Left lung (tissue), 10 donors: ENCODE results near the gene EFCAB7. TPM values are rescaled to one million over a fixed set of nuclear protein-coding genes. Genes with fewer than 3 reads are reported as not detected.

ENCODE experiments used
- ATAC-seq: fragments of 200-7000 bp; cut with Tn5 transposase; one replicate; pipeline ENCODE4 v1.9.1; 2020; ENCODE audit warnings: moderate library complexity
- DNase-seq, 4 donors: peaks; one replicate each; pipeline ENCODE4 v3.0.0-alpha.2; 2013 to 2020
- H3K27ac ChIP-seq, 2 donors: fragments of 200-600 bp; sonication (generic) in 1 of 2; one replicate each; pipeline versions ENCODE4 v1.5.0 to v1.8.0; 2020 to 2021
- H3K27me3 ChIP-seq, 2 donors: fragments of 200-600 bp; sonication (generic) in 1 of 2; one replicate each; pipeline versions ENCODE4 v1.5.0 to v1.8.0; 2020 to 2021
- H3K36me3 ChIP-seq, 2 donors: fragments of 200-600 bp; sonication (generic) in 1 of 2; one replicate each; pipeline versions ENCODE4 v1.5.0 to v1.8.0; 2020 to 2021
- H3K4me1 ChIP-seq, 2 donors: fragments of 200-600 bp; one replicate each; pipeline ENCODE4 v1.8.0; 2021
- H3K4me3 ChIP-seq, 2 donors: fragments of 200-600 bp; sonication (generic) in 1 of 2; one replicate each; pipeline versions ENCODE4 v1.5.0 to v1.8.0; 2020 to 2021; ENCODE audit warnings: mild to moderate bottlenecking in 1 of 2
- H3K9me3 ChIP-seq, 2 donors: fragments of 200-600 bp; sonication (generic) in 1 of 2; one replicate each; pipeline versions ENCODE4 v1.5.0 to v1.8.0; 2020 to 2021
- CTCF ChIP-seq, 2 donors: fragments of 200-600 bp; sonication (generic) in 1 of 2; IDR thresholded peaks; one replicate each; pipeline versions ENCODE4 v1.5.0 to v1.8.0; 2021; ENCODE audit warnings: antibody characterized with exemption in 2 of 2
- intact Hi-C, 2 donors: fragments of 100-400 bp; cut with DNase I; formaldehyde crosslinking; loops; one replicate each; pipeline versions ENCODE4 v1.11.2 to v1.14.2; 2022
- polyA plus RNA-seq, 6 donors: library from polyadenylated mRNA; unstranded; fragments of 120-200 nt; gene quantifications; one replicate each; pipeline ENCODE4 v1.2.1, GENCODE V29; 2013; ENCODE audit not compliant: insufficient read length in 6 of 6
- total RNA-seq, 2 donors: library from RNA; stranded (reverse); fragmentation: NEBNext Ultra II Directional; extraction: Animal tissue kit (Norgen Biotek cat#: 25700); gene quantifications; one replicate each; pipeline ENCODE4 v1.2.1, GENCODE V29; 2021
- donor health status: DM: no; HTN: yes; CAD: no.
- donor health status: DM: no; HTN: no; CAD: no.

Gene EFCAB7
- total and polyA plus RNA-seq, 8 donors = 6.8 to 32.6 (median 24.0) TPM

DNA sequence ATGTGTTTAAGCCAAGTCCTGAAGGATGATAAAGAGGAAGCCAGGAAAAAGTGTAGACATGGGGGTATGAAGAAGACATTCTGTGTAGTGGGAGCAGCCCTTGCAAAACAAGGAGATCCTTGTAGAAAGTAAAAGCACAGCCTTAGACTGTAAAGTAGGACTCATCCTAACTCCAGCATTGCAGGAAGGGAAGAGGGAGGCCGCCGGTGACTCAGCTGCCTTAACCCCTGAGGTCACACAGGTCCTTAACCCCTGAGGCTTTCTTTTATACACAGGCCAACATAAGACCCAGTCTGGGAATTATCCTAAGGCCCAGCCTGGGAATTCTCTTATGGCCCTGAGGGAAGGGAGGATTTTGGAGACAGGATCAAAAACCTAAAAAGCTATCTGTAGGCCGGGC lies 87.9 kb downstream of the EFCAB7 start:
- Histone ChIP-seq H3K4me3 (no peak overlapping the region), H3K27ac (no peak overlapping the region), H3K36me3 (no peaks in the 10 kb centered on the region), H3K9me3 (no peaks in the 10 kb centered on the region), H3K4me1 (peaks cover 5 to 20% of the 10 kb centered on the region in 2 donors), H3K27me3 (no peaks in the 10 kb centered on the region)
- ATAC-seq (peak; percentile 13), DNase-seq (peak in 1 of 4 donors; percentile 69)
- intact Hi-C loops = no loop called here
- no peak for TF ChIP-seq CTCF (IDR thresholded peaks at IDR 0.05)

DNA sequence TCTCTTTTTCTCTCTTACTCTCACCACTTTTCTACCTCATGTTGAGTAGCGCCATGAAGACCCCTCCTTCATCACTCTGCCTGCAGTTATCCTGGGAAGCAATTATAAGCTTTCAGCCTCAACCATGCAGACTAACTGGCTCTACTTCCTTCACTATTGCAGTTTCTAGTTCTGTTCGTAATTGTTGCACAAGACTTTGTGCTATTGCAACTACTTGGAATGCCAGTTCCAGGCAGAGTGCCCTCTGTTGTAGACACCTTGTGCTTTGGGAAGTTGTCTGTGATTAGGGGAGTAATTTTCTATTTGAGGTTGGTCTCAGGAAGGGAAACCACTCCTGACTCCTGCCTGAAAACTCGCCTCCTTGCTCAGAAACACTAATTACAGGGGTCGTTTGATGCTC lies 89.2 kb downstream of the EFCAB7 start:
- ATAC-seq (peak; percentile 81), DNase-seq (peak in 1 of 4 donors; percentile 44)
- peaks cover 5 to 20% of the 10 kb centered on the region in 2 donors for H3K4me1 ChIP-seq
- no peaks in the 10 kb centered on the region for H3K36me3 ChIP-seq
- H3K27me3 ChIP-seq = no peaks in the 10 kb centered on the region
- intact Hi-C loops = no loop called here
- H3K4me3 ChIP-seq = no peak overlapping the region
- TF ChIP-seq CTCF (IDR thresholded peaks at IDR 0.05) = no peak
- peak overlapping the region in 1 of 2 donors; percentile 13 for H3K27ac ChIP-seq
- no peaks in the 10 kb centered on the region for H3K9me3 ChIP-seq

DNA sequence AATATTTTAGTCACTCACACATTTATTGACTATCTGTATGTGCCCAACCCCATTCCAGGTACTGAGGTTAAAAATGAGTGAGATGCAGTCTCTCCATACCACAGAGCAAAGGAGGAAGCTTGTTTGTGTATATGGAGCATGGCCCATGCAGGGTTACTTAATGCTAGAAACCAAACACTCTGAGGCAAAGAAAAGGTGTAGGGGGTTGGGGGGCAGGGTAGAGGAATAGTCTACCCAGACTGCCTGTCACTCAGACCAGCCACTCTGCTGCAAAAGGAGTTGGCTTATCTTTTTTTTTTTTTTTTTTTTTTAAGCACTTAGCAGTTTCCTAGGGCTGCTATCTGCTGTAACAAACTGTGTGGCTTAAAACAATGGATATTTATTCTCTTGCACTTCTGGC lies 89.6 kb downstream of the EFCAB7 start:
- no peak for DNase-seq
- Histone ChIP-seq H3K36me3 (no peaks in the 10 kb centered on the region), H3K27me3 (no peaks in the 10 kb centered on the region), H3K4me3 (no peak overlapping the region), H3K9me3 (no peaks in the 10 kb centered on the region), H3K4me1 (peaks cover 5 to 20% of the 10 kb centered on the region in 2 donors), H3K27ac (peak overlapping the region in 1 of 2 donors; percentile 13)
- peak; percentile 62 for ATAC-seq
- intact Hi-C loops = no loop called here
- no peak for TF ChIP-seq CTCF (IDR thresholded peaks at IDR 0.05)

DNA sequence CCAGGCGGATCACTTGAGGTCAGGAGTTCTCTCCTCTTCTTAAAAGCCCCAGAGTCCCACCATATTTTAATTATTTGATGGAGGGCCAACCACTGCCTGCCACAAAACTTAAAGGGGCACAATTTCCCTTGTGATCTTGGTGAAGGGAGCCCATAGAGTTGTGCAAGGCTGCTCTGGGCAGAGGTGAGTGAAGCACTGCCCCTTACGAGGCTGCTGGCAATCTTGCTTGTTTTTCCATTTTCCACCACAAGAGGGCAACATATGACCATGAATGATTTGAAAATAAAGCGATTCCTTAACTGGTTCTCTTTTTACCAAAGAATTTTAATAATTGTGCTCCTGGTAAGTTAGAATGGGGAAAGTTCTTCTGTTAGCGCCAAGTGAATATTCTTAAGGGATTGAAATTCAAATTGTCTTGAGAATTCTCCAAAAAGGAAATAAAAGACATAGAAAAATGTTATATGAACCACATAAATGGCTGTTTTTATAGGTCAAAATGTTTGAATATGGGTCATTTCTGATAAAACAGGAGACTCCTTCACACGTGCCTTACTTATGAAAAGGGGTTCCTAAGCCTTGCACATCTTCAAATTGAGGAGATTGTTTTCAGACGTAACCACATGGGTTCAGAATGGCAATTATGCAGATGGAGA lies 92.6 kb downstream of the EFCAB7 start:
- Histone ChIP-seq H3K9me3 (no peaks in the 10 kb centered on the region), H3K36me3 (no peaks in the 10 kb centered on the region), H3K4me3 (no peak overlapping the region), H3K27me3 (no peaks in the 10 kb centered on the region), H3K27ac (no peak overlapping the region), H3K4me1 (peaks cover 5 to 19% of the 10 kb centered on the region in 2 donors)
- peak; percentile 79 to 90 for TF ChIP-seq CTCF (IDR thresholded peaks at IDR 0.05)
- DNase-seq = peak in 3 of 4 donors; percentile 42 to 83 (median 77)
- intact Hi-C loops = loop anchor here in 1 of 2 donors (5.0 kb wide), 1 partner anchor 631 kb away; no protein-coding TSS in a partner anchor
- peak; percentile 76 for ATAC-seq

DNA sequence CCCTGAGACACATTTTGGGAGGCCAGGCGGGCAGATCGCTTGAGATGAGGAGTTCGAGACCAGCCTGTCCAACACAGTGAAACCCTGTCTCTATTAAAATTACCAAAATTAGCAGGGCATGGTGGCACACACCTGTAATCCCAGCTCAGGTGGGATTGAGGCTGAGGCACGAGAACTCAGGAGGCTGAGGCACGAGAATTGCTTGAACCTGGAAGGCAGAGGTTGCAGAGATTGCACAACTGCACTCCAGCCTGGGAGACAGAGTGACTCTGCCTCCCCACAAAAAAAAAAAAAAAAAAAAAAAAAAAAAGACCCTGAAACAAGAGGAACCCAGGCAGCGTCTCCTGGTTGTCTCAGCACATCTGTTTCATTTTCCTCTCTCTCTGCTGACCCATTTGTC lies 94.1 kb downstream of the EFCAB7 start:
- no peak for TF ChIP-seq CTCF (IDR thresholded peaks at IDR 0.05)
- Histone ChIP-seq H3K27ac (no peak overlapping the region), H3K27me3 (no peaks in the 10 kb centered on the region), H3K4me3 (no peak overlapping the region), H3K9me3 (no peaks in the 10 kb centered on the region), H3K4me1 (peaks cover 5 to 11% of the 10 kb centered on the region in 2 donors), H3K36me3 (no peaks in the 10 kb centered on the region)
- intact Hi-C loops = loop anchor here in 1 of 2 donors (5.0 kb wide), 1 partner anchor 630 kb away; no protein-coding TSS in a partner anchor
- ATAC-seq (no peak), DNase-seq (no peak)
